GM12878 (cell line): ENCODE data around the gene LIMS1.

Experiments used
- BRCA1 ChIP-seq: IDR thresholded peaks from 2 replicates; pipeline ENCODE4 v1.6.1; 2011; ENCODE audit warnings: low read depth, low read length, improper control_type of control experiment
- EP300 ChIP-seq, 2 experiments: fragments of 150-350 bp in 1 of 2; IDR thresholded peaks; 2 replicates each; pipeline ENCODE4 v1.6.1; 2011 to 2012; ENCODE audit warnings: low read depth in 2 of 2, low read length in 2 of 2, borderline replicate concordance in 1 of 2, improper control_type of control experiment in 1 of 2, inconsistent platforms in 1 of 2; ENCODE audit not compliant: control insufficient read depth in 1 of 2
- EZH2 ChIP-seq: IDR thresholded peaks from 2 replicates; pipeline ENCODE4 v1.6.1; 2012; ENCODE audit warnings: low read depth, mild to moderate bottlenecking, control low read depth, inconsistent platforms, low read length, borderline replicate concordance; ENCODE audit not compliant: control insufficient read depth
- HDAC6 ChIP-seq: fragments of 200-600 bp; sonication (generic); IDR thresholded peaks from one replicate; pipeline ENCODE4 v1.8.0; 2017; ENCODE audit warnings: antibody characterized with exemption; ENCODE audit not compliant: unreplicated experiment
- JUND ChIP-seq: IDR thresholded peaks from 2 replicates; pipeline ENCODE4 v1.6.1; 2012; ENCODE audit warnings: low read depth, mild to moderate bottlenecking, low read length, improper control_type of control experiment, moderate library complexity
- KAT2A ChIP-seq: conservative IDR thresholded peaks from 2 replicates; pipeline ENCODE4 v1.6.1; 2011; ENCODE audit warnings: low read depth, low read length; ENCODE audit not compliant: control insufficient read depth
- POLR2AphosphoS5 ChIP-seq: IDR thresholded peaks from 2 replicates; pipeline ENCODE4 v1.6.1; 2011; ENCODE audit warnings: mild to moderate bottlenecking, low read length, inconsistent platforms
- RAD21 ChIP-seq: IDR thresholded peaks from 2 replicates; pipeline ENCODE4 v1.6.1; 2011; ENCODE audit warnings: mild to moderate bottlenecking, low read depth, low read length, moderate library complexity; ENCODE audit not compliant: insufficient read depth
- SIN3A ChIP-seq: IDR thresholded peaks from 2 replicates; pipeline ENCODE4 v1.6.1; 2012; ENCODE audit warnings: low read depth, low read length, improper control_type of control experiment
- ZNF217 ChIP-seq: fragments of 450-650 bp; IDR thresholded peaks from 2 replicates; pipeline ENCODE4 v1.6.1; 2017; ENCODE audit warnings: antibody characterized with exemption, mild to moderate bottlenecking
- TF ChIP-seq, protein P1 (sequence below): IDR thresholded peaks from 2 replicates; pipeline ENCODE4 v1.6.1; 2012; ENCODE audit warnings: low read depth, low read length, improper control_type of control experiment
- TF ChIP-seq, protein P2 (sequence below): IDR thresholded peaks from 2 replicates; pipeline ENCODE4 v1.6.1; 2011; ENCODE audit warnings: low read depth, mild to moderate bottlenecking, low read length, moderate library complexity, borderline replicate concordance; ENCODE audit errors: extremely low read depth
- TF ChIP-seq, protein P3 (sequence below): fragments of 450-650 bp; formaldehyde crosslinking; IDR thresholded peaks from 2 replicates; pipeline ENCODE4 v1.5.0; 2022; ENCODE audit warnings: mild to moderate bottlenecking, missing genetic modification characterization

DNA sequence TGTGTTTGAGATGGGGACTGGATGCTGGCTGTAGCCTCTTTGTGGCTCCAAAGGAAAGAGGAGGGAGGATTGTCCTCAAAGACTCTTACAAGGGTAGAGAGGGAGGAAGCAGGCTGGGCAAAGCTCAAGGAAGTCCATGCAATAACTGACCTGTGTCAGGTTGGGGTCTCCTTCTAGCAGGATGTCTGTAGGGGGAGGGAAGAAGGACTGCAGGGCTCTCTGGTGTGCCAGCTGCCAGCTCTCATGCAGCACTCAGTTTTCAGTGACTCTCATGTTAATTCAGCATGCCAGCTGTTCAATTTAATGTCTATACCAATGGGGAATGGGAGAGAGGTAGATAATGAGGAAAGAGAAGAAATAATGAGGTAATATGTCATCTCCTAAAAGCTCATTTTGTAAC is 99.7 kb downstream of the LIMS1 start:
- TF ChIP-seq POLR2AphosphoS5 (no peak), JUND (no peak), BRCA1 (no peak), SIN3A (no peak), ZNF217 (no peak), EP300 (IDR thresholded peaks at IDR 0.05; ENCODE audit: borderline replicate concordance in 1 of 2, control insufficient read depth in 1 of 2, low read depth in 2 of 2, low read length in 2 of 2) (no peak), RAD21 (no peak), EZH2 (no peak), HDAC6 (no peak), KAT2A (no peak)
- TF ChIP-seq, protein P1, sequence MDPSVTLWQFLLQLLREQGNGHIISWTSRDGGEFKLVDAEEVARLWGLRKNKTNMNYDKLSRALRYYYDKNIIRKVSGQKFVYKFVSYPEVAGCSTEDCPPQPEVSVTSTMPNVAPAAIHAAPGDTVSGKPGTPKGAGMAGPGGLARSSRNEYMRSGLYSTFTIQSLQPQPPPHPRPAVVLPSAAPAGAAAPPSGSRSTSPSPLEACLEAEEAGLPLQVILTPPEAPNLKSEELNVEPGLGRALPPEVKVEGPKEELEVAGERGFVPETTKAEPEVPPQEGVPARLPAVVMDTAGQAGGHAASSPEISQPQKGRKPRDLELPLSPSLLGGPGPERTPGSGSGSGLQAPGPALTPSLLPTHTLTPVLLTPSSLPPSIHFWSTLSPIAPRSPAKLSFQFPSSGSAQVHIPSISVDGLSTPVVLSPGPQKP = no peak
- TF ChIP-seq, protein P2, sequence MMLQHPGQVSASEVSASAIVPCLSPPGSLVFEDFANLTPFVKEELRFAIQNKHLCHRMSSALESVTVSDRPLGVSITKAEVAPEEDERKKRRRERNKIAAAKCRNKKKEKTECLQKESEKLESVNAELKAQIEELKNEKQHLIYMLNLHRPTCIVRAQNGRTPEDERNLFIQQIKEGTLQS = no peak
- TF ChIP-seq, protein P3, sequence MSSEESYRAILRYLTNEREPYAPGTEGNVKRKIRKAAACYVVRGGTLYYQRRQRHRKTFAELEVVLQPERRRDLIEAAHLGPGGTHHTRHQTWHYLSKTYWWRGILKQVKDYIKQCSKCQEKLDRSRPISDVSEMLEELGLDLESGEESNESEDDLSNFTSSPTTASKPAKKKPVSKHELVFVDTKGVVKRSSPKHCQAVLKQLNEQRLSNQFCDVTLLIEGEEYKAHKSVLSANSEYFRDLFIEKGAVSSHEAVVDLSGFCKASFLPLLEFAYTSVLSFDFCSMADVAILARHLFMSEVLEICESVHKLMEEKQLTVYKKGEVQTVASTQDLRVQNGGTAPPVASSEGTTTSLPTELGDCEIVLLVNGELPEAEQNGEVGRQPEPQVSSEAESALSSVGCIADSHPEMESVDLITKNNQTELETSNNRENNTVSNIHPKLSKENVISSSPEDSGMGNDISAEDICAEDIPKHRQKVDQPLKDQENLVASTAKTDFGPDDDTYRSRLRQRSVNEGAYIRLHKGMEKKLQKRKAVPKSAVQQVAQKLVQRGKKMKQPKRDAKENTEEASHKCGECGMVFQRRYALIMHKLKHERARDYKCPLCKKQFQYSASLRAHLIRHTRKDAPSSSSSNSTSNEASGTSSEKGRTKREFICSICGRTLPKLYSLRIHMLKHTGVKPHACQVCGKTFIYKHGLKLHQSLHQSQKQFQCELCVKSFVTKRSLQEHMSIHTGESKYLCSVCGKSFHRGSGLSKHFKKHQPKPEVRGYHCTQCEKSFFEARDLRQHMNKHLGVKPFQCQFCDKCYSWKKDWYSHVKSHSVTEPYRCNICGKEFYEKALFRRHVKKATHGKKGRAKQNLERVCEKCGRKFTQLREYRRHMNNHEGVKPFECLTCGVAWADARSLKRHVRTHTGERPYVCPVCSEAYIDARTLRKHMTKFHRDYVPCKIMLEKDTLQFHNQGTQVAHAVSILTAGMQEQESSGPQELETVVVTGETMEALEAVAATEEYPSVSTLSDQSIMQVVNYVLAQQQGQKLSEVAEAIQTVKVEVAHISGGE (CRISPR knock-in tag) = no peak
